Measurements from ENCODE around the gene DIS3L.
"Not testable (repeated sequence)": the region's sequence is repeated elsewhere in the genome, so short reads cannot be mapped to it uniquely, and the experiment has no call there.

DIS3L gene

DNA sequence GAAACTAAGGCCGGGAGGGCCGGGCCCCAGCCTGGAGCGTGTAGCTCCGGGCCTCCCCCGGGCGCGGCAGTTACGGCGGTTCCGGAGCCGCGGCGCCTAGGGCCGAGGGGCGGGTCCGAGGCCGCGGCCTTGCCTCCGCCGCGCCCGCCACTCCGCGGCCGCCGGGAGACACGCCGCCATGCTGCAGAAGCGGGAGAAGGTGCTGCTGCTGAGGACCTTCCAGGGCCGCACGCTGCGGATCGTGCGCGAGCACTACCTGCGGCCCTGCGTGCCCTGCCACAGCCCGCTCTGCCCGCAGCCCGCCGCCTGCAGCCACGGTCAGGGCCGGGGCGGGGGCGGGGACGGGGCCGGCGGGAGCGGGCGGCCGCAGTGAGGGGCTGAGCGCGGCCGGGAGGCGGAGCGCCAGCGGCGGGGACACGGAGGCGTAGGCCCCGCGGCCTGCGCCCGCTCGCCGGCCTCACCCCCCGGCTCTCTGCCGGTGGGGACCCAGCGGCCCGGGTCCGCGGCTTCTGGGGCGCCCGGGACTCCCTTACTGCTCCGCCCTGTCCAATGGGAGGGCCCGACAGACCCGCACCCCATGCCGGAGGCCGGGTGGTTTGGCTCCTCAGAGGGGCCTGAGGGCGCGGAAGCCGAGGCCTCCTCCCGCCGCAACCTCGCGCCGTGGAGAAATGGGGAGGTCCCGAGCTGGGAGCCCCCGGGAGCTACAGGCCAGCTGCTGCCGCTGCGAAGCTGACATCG is at the start of gene DIS3L:
Gene DIS3L (plus strand): TSS at position 150 of the 738 bp plus-strand sequence. CDS start 29 bp downstream, at position 179.
- peak; percentile 88 for DNase-seq

DNA sequence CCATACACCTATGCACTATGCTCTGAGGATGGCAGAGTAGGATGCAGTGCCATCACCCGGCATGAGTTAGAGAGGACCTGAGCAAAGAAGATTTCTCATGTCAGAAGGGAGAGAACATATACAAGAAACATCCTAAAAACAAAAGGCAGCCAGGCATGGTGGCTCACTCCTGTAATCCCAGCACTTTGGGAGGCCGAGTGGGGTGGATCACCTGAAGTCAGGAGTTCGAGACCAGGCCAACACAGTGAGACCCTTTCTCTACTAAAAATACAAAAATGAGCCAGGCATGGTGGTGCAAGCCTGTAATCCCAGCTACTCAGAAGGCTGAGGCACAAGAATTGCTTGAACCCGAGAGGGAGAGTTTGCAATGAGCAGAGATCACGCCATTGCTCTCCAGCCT is 47.5 kb upstream of the DIS3L start:
- not testable (repeated sequence) for DNase-seq

DNA sequence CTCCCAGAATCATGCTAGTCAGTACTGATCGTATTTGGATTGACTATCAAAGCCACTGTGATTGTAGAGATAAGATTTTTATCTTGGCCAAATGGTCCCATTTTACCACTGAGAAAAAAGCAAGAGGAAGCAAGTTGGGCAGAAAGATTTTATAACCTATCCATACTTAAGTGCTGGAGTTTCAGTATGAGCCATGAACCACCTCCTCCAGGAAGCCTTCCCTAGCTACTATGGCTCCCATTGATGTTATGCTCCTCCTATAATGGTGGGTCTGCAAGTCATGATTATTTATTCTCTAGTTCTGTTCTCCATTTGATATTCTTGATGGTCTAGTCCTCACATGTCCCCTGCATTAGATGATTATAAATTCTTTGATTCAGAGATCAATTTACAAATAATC is 46.4 kb upstream of the DIS3L start:
- DNase-seq = no peak

DNA sequence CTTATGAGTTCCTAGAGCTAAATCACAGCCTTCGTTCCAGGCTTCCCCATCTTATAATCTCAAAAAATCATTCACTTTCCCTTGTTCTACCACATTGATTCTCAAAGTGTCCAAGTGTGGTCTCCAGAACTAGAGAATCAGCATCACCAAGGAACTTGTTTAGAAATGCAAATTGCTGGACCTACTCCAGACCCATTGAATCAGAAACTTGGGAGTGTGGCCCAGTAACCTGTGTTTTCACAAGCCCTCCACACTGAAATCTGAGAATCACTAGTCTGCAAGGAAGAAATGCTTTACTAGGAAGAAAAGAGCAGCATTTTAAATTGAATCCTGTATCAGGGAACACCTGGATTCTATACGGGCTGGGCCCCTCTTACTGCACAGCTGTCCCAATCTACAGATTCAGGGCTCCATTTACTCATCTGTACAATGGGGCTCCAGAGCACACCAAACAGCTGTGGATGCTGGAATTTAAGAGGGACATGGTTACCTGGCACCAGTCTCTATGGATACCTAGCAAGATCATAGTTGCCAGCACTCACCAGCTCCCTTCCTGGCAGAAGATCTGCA is 43.7 kb upstream of the DIS3L start:
- no peak for DNase-seq

DNA sequence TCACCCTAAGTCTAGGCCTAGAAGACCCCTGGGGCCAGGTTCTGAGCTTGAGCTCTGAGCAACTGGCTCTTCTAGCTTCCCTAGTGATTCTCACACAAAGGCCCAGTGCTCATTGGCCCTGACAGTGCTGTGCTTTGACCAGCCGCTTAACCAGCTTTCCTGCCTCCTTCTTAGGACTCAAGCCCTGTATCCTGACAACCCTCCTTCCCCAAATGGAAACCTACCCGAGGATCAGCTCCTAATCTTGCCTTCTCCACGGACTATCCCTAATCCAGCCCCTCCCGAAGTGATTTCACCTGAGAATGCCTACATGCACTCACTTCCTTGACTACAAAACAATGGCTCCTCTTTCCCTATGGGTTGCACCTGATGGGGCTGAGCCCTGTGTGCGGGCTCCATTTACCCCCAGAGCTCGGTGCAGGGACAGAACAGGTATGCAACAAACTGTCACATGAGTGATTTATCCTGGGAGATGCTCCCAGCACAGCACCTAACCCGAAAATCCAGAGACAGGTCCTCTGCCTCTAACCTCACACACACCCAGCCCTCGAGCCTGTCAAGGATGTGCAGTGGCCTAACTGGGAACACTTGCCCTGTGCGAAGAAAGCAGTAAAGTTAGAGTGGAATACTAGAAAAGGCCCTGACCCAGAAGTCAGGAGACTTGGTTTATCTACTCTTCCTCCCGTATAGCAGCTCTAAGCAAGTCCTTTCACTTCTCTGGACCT is 42.1 kb upstream of the DIS3L start:
- no peak for DNase-seq

DNA sequence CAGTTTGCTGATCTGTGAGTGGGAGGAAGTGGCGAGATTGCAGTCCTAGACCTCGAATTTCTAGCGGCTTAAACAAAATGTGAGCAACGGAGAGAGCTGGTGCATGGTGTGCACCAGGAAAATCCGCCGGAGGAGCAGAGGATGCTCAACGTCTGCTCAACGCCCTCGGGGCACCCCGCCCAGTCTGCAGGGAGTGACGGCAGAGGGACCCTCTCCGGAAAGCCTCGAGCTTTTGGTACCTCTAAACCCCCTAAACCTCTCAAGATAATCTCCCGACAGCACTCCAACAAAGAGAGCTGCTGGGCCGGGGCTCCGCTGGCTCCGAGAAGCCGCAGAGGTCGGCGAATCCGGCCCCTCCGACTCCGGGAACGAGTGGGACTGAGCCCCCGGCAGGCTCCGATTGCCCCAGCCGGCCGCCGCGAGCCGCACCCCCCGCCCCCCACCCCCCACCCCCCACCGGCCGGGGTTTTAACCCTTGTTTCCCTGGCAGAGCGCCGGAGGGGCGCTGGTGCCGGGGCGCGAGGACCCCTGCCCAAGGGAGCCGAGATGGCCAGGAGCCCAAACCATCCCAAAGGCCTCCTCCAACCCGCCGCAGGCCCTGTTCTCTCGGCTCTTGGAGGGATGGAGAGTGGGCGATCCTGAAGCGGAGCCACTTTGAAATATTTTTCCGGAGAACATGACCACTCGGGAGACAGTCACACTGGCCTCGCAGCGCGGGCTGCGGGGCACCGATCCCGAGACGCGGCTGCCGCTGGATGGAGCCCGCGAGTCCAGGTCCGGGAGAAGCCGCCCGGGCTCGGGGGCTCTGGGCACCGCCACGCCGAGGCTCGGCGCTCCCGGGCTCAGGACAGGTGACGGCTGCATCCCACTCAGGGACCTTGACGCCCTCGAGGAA is 41.3 kb upstream of the DIS3L start:
- peak; percentile 88 for DNase-seq

DNA sequence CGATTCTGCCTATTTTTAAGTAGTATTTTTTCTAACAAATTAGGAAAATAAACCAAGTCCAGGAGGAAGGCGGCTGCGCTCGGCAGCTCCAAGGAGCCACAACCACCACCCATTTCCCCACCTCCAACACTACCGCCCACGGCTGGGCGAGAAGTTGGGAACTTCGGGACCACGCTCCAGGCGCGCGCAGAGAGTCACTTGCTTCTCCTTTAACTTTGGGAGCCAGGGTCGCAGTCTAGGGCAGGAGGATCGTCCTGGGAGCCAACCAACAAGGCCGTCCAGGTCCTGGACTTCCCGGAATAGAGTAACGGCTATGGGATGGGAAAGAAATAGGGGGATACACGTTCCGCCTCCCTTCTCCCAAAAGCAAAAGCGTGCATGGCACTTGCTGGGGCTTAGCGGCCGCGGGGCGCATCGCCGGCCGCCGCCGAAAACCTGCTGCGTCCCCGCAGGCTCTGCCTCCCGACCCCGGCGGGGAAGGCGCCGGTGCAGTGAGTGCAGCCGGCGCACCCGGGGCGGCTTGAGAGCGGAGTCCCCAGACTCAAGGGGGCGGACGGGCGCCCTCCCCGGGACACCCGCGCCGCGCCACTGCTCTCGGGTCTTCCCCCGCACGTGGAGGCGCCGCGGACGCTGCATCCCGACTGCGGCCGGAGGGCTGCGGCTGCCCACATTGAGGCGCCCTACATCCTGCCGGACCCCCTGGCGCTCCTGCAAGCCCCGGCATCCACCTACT is 40.5 kb upstream of the DIS3L start:
- peak; percentile 74 for DNase-seq

DNA sequence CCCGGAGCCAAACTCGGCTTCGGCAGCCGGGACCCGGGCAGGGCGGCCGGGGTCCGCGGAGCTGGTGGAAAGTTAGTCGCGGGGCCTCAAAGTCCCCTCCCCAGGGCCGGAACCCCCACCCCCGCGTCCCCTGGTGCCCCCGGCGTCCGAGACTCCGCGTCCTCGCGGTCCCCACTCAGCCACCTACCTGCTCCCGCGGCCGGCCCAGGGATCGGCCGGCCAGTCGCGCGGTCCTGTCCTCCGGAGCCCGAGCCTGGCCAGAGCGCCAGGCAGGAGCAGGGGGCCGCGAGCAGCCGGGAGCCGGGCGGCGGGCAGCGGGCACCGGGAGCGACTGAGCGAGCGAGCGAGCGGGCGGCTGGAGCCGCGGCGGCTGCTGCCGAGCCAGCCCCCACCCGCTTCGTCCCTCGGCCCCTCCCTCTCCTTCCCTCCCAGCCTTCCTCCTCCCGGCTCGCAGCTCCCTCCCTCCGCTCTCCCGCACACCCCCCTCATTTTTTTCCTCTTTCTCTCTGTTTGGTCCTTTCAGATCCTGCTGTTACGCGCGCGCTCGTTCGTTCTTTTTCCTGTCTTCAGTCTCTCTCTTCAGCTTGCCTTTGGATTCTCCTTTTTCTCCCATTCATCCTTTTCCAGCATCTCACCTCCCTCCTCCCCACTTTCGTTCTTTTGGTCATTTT is 39.8 kb upstream of the DIS3L start, which contains the start of gene MEGF11:
Gene MEGF11 (minus strand): TSS at position 333 of the 671 bp plus-strand sequence. CDS start 125,347 bp downstream, outside the sequence.
- peak; percentile 60 for DNase-seq

DNA sequence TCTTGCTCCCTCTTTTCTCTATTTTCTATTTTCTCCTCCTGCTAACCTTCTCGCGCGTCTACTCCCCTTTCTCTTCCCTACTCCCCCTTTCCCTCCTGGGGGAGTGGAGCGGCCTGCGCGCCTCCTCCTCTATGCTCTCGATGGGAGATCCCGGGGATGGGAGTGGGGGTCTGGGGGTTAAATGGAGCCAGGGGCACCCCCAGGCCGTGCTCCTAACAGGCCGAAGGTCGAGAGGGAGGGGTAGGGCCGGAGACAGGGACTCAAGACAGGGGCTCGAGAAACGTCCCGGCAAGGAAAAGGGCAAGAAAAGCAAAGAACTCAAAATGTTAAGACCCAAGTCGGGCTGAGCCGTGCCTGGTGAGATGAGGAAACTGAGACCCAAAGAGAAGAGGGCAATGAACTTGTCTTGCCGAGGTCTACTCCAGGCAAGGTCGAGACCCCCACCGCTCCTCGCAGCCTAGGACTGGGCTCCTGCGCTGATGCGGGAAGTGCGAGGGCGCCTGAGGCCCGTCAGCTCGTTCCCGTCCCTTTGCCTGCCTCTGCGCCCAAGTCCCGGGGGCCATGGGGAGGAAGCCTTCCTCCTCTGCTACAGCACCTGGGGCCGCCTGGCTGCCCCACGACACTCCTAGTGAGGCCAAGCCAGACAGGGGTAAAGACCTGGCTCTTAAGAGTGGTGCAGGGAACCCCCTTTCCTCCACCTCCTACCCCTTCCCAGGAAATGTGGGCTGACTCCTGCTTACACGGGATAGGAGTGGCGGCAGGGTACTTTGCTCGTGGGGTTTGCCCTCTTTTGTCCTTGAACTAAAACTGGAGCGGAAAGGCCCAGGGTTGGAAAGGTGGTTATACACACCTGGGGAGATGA is 39.0 kb upstream of the DIS3L start:
- peak; percentile 58 for DNase-seq

DNA sequence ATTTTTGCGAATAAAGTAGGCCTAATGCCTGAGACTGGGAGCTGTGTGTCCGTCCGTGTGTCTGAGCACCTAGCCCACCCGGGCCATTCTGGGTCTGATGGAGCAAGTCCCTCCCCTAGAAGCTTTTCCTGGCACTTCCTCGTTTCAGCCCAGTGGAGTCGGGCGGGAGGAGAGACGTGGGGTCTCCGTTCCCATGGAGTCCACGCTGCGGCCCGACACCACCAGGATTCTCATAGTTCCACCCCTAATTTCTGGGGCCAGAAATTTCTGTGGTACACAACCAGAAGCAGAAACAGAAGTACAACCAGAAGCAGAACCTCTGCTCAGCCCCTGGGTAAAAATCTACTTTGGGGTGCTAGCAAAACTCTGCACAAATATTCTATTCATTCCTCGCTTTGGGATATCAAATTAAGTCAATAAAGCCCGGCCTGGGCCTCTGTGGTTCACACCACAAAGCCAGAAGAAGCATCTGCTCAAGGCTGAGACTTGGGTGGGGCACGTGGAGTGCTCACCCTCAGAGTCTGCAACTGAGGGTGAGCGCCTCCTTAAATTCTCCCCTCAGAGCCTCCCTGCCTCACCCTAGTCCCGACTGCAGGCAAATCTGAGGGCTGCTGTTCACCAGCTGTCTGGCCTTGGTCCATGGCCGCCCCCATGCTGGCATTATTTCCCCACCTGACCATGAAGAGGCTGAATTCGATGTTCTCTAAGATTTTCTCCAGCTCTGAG is 38.3 kb upstream of the DIS3L start:
- DNase-seq = no peak

DNA sequence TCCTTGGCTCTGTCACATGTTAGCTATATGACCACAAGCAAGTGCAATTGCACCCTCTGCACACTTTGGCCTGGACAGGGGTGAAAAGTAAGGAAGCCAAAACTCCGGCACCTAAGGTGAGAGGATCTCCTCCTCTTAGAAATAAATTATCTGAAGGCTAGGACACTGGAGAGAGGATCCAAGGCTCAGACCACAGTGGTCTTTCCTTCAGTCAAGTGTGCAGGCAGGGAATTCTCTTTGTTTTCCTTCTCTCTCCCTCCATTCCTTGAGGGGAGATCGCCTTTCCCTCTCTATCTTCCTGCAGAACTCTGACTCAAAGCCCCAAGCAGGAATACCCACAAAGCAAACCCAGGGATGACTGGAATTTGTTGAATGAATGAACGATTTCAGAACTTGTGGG is 36.7 kb upstream of the DIS3L start:
- no peak for DNase-seq

DNA sequence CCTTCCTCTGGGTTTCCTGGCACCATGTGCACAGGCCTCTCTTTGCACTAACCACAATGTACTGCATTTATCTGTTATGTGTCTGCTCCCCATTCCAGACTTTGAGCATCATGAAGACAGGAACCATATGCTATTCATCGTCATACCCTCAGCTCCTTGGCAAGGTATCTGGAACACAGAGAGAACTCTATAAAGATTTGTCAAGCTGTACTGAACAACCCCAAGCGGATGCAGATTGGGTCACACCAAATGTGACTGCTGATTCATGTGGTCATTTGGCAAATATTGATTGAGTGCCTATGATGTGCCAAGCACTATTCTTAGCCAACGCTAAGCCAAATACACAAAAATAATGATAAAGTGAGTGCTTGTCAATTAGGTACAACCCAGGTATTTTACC is 32.3 kb upstream of the DIS3L start:
- no peak for DNase-seq

DNA sequence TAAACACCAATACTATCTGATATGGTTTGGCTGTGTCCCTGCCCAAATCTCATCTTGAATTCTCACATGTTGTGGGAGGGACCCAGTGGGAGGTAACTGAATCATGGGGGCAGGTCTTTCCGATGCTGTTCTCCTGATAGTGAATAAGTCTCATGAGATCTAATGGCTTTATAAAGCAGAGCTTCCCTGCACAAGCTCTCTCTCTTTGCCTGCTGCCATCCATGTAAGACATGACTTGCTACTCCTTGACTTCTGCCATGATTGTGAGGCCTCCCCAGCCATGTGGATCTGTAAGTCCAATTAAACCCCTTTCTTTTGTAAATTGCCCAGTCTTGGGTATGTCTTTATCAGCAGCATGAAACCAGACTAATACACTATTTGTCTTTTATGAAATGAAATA is 30.5 kb upstream of the DIS3L start:
- not testable (repeated sequence) for DNase-seq

DNA sequence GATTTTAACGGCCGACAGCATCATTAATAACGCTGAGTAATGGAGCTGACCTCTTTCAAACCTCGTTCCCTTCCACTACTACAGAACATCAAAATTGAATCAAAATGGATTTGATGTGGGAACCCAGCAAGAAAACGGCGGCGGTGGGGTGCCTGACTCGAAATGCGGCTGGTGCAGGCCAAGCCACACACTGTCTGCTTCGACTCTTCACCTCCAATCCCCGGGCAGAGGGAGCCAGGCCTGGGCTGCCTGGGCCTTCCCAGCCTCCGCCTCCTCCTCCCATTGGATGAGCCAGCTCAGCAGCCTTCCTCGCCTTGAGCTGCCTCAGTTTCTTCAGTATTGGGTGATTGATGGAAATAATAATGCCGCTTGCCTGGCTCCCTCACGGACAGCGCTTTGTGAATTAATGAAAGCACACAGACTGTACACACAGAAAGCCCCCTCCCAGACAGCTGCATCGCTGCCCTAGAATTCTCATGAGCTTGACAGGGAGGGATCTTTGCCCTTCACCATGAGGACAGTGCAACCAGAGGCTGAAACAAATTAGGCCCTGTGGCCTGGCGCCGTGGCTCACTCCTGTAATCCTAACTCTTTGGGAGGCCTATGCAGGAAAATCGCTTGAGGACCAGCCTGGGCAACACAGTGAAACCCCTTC is 28.4 kb upstream of the DIS3L start:
- DNase-seq = peak; percentile 34

DNA sequence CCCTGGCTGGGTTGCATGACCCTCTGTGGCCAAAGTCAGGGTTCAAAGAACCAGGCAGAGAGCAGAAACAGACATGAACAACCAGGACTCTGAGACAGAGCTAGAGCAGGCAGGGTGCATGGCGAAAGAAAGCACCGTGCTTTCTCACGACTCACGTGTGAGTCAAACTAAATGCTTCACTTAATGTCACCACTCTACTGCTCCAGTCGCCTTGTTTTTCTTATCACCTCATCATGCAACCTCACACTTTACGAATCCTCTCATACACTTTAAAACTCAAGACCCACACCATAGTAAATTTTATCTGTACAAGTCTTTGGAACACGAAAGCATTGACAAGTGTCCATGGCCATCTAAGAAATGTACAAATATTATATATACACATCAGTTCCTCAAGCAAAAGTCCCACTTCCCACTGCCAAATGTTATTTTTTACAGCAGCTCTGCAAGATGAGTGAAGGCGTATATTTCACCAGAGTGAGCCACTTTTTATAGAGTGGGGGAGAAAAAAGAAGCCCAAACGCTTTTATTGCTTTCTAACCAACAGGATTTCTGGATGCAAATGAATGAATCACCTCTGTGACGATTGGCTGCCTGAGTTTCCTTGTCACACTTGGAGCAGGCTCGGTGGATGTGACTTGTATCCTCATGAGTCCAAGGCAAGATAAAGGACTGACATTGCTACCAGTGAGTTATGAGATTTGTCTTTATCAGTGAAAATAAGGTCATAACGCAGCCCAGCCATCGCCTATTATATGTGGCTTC is 23.9 kb upstream of the DIS3L start:
- DNase-seq = no peak

DNA sequence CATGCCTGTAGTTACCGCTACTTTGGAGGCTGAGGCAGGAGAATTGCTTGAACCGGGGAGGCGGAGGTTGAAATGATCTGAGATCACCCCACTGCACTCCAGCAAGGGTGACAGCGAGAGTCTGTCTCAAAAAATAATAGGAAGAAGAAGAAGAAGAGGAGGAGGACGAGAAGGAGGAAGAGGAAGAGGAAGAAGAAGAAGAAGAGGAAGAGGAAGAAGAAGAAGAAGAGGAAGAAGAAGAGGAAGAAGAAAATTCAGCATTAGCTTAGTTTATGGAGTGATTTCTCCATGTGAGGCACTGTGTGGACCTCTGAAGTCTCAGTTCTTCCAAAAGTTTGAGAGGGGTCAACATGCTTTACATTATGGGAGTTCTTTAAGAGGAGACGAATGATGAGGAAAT is 22.4 kb upstream of the DIS3L start:
- DNase-seq = no peak

DNA sequence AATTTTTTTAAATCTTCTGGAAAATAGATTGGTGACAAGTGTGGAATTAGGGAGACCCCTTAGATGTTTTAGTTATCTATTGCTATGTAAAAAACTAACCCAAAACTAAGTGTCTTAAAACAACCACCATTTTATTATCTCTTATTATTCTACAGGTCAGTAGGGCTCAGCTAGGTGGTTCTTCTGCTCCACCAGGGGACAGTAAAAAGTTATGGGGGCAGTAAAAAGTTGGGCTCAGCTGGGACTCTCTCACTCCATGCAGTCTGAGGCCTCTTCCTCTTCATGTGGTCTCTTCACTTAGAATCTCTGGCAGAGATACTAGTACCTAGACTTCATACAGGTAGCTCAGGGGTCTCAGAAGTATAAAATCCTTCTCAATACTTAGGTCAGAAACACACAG is 18.0 kb upstream of the DIS3L start:
- DNase-seq = no peak

DNA sequence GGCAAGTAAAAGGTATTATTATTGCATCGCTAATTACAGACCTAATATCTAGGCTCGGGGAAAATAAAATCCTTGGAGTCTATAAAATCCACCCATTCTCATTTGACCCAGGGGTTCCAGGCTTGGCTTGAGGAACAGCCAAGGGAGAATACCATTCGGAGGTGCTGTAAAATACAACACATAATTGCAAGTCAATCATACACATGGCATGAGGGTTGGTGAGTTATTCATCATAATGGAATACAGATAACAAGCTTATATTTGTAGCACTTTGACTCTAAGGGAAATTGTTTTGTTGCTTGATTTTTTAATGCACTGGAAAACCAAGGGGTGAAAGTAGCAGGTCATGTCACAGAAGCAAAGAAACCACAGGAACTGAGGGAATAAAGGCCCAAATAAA is 16.8 kb upstream of the DIS3L start:
- DNase-seq = no peak

DNA sequence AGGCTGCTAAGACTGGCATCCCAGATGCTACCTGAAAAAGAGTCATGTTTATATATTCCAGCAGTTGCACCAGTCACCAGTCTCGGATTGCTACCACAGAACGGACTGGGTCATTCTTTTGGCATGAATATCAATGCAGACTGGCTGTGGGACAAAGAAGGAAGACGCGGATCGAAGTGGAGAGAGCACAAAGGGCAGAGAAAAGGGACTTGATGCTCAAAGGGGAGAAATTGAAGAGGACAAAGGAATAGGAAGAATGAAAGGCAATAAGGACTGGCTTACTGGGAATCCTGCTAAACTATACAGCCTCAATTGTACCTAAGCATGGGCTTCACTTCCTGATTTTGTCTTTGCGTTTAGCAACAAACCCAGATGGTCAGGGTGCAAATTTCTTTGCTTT is 15.3 kb upstream of the DIS3L start:
- DNase-seq = no peak

All from retina (tissue), 1 donor.